ENCODE measurements around the gene ZC3H7B.

The ZC3H7B gene

DNA sequence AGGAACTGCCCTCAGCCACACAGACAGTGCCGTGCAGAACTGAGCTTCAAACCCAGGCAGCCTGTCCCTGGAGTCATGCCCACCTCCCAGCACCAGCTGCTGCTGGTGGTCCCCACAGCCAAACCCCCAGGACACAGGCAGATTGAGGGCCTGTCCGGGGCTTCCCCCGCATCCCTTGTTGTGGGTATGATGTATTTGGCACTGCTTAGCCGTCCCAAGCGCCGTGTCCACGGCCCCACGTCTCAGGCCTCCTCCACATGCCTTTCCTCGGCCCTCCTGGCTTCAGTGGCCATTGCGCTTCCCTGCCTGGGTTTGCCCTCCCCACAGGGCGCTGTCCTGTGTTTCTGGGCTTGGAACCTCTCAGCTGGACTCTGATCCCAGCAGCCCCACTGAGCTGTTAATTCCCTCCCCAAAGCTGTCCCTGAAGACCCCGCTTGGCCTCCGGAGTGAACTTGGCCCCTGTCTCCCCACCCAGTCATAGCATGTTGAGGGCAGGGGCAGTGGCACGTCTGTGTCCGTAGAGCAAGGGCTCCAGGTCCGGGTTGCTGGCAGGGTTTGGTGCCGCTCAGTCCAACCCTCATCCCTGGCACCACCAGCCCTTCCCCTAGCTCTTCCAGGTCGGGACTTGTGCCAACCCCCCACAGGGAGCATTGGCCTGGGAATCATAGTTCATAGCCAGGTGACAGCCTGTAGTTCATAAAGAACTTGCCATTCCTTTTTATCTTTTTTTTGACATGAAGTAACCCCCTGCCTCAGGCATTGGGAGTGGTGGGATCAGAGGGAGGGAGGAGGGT, 45.9 kb downstream of the ZC3H7B start:
- no peak for DNase-seq (ENCODE audit: insufficient read length, low spot score)

GRCh38 chr22:41348964-41349484, 47.7 kb downstream of the ZC3H7B start:
- DNase-seq (ENCODE audit: insufficient read length, low spot score): no peak
- no peak for TF ChIP-seq CTCF (IDR thresholded peaks at IDR 0.05; ENCODE audit: insufficient read depth, missing control alignments)
- no peak for FAIRE-seq

More for the DNA sequence above, 45.9 kb downstream of the ZC3H7B start:
- TF ChIP-seq CTCF (IDR thresholded peaks at IDR 0.05; ENCODE audit: insufficient read depth, missing control alignments): no peak
- FAIRE-seq: no peak

DNA sequence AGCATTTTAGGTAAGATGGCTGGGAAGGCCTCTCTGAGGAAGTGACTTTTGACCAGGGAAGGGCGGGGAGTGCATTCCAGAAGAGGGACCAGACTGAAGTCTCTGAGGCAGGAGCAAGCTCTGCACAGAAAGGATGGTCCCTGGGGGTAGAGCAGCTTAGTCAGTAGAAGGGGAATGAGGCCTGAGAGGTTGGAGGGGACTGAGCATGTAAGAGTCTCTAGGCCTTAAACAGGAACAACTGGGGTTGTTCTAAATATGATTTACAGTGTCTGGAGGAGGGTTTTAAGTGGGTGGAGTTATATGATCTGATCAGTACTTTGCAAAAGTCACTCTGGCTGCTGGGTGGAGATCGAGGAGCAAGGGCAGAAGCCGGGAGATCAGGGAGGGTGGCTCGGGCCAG, 48.8 kb downstream of the ZC3H7B start:
- no peak for TF ChIP-seq CTCF (IDR thresholded peaks at IDR 0.05; ENCODE audit: insufficient read depth, missing control alignments)
- DNase-seq (ENCODE audit: insufficient read length, low spot score): no peak

DNA sequence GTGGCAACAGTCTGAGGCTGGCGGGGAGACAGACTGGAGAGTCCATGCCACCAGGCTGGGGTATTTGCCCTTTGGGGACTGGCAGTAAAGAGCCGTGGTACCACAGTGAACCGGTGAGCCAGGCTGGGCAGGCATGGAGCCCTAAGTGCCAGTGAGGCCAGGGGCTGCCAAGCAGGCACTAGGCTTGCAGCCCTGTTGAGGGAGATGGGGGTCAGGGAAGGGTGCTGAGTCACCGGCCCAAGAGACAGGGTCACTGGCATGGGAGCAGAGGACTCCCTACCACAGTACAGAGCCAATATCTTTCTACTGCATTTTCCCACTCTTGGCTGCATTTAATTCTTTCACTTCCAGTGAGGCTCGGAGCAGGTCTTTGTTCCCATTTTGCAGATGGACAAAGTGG, 49.7 kb downstream of the ZC3H7B start:
- TF ChIP-seq CTCF (IDR thresholded peaks at IDR 0.05; ENCODE audit: insufficient read depth, missing control alignments): no peak
- FAIRE-seq (no peak), DNase-seq (ENCODE audit: insufficient read length, low spot score) (no peak)

More for the DNA sequence above, 48.8 kb downstream of the ZC3H7B start:
- no peak for FAIRE-seq

- FAIRE-seq: no peak
- DNase-seq (ENCODE audit: insufficient read length, low spot score): no peak
- TF ChIP-seq CTCF (IDR thresholded peaks at IDR 0.05; ENCODE audit: insufficient read depth, missing control alignments): no peak
Measured at GRCh38 chr22:41352058-41352457, 50.7 kb downstream of the ZC3H7B start.

- no peak for TF ChIP-seq CTCF (IDR thresholded peaks at IDR 0.05; ENCODE audit: insufficient read depth, missing control alignments)
- DNase-seq (ENCODE audit: insufficient read length, low spot score): no peak
- FAIRE-seq: no peak
Measured at GRCh38 chr22:41353862-41354575, 52.7 kb downstream of the ZC3H7B start.

All from D721Med (cell line).